CD4-positive, alpha-beta T cell treated with Interleukin-21 for 1 hour (primary cell): ENCODE results near the gene PTGR3.
A peak's percentile ranks its signal among the peaks of the same experiment; 100 is the strongest.

Source experiments
- DNase-seq: peaks from one replicate; pipeline ENCODE4 v3.0.0-alpha.2; 2020

Gene PTGR3

DNA sequence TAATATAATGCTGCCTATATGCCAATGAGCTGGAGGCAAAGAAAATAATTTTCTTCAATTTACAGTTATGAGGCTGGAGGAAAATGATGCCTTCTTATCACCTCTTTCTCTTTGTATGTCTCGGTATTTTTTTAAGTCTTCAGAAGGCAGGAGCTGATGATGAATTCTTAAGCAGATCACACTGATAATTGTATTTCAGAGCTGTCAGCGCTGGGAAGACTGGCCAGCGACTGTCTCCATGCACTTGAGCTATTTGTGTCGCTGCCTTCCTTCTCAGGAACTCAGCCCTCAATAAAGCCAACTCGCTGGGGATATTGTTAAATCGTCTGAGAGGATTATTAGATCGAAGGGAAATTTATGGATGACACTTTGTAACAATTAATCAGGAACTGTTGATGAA, 40.3 kb downstream of the PTGR3 start:
- no peak for DNase-seq

DNA sequence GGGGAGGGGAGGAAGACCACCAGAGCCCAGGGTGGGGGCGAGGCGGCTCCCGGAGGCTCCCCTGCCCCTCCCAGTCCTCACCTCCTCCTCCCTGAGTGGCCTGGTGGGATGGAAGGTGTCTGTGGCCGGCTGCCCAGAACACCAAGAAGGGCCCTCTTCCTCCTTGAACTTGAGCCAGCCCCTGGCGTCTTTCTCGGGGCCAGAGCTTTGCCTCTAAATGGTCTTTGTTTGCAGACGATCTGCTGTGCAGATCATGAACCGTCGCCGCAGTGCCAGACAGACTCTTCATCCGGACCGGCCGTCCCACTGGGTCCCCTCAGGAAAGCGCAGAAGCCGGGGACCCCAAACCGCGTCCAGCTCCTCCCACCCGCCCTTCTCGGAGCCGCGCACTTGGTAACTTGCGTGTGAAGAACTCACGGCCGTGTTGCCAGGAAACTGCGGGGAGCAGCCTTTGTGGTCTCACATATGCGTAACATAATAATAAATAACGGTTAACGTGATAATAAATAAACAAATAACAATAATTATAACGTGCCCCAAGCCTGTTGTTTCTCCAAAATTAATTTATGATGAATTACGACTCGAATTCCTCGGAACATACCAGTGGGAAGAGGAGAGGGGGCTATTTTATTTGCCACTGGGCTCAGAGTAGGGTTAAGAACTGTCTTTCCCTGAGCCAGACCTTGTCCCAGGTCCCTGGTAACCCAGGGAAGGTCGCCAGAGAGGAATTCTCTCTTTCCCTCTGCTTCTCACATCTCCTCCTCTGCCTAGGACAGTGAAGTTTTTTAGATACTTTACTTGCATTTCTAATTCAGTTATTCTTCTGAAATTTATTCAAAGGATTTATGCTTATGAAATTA, 41.0 kb downstream of the PTGR3 start:
- DNase-seq: no peak

GRCh38 chr18:75167137-75167536, 41.8 kb downstream of the PTGR3 start:
- no peak for DNase-seq

DNA sequence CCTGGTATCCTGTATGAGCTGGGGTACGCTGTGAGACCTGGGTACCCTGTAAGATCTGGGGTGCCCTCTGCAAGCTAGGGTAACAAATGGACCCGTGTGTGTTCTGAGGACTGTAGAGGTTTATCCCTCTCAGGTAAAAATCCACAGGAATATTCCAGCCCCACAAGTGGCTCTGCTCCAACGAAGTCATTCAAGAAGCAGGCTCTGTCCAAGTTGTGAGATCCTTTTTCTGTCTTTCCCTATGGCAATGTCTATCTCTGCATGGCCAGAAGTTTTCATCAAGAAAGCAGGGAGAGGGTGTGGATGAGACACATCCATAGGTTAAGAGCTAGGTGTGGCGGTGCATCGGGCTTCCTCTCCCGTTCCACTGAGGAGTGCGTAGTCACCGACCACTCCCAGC, 43.0 kb downstream of the PTGR3 start:
- DNase-seq: no peak

GRCh38 chr18:75164479-75164878, 44.5 kb downstream of the PTGR3 start:
- no peak for DNase-seq

DNA sequence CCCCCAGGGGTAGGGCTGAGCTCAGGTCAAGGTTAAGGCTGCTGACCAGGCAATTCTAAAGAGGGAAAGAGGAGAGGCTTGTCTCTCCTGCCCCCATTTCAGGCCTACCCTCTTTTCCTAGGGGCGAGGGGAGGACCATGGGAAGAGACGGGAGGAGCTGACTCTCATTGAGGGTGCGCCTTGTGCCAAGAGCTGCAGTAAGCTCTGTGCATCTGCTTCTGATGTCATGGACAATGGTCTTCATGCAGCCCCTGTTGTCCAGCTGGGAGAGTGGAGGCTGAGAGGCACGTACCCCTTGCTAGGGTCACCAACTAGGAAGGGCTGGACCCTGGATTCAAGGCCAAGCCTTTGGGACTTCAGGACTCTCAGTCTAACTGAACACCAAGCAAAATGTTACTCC, 45.2 kb downstream of the PTGR3 start:
- DNase-seq: no peak

- DNase-seq: no peak
These were observed 46.0 kb downstream of the PTGR3 start for GRCh38 chr18:75162978-75163377.

DNA sequence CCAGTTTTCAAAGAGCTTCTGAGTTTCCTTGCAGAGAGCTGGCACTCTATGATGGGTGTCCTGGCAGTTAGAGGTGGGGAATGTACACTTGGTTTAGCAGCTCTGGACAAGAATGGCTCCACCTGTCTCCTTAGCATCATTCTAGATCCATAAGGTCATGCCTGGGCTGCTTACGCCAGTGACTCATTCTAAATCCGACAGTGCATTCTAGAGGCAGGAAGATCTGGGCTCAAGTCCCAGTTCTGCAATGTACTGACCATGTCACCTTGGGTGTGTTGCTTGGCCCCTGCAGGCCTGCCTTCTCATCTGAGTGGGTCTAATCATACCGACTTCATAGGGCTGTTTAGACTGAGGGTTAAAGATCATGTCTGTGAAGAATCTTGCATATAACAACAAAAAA, 46.5 kb downstream of the PTGR3 start:
- no peak for DNase-seq

DNA sequence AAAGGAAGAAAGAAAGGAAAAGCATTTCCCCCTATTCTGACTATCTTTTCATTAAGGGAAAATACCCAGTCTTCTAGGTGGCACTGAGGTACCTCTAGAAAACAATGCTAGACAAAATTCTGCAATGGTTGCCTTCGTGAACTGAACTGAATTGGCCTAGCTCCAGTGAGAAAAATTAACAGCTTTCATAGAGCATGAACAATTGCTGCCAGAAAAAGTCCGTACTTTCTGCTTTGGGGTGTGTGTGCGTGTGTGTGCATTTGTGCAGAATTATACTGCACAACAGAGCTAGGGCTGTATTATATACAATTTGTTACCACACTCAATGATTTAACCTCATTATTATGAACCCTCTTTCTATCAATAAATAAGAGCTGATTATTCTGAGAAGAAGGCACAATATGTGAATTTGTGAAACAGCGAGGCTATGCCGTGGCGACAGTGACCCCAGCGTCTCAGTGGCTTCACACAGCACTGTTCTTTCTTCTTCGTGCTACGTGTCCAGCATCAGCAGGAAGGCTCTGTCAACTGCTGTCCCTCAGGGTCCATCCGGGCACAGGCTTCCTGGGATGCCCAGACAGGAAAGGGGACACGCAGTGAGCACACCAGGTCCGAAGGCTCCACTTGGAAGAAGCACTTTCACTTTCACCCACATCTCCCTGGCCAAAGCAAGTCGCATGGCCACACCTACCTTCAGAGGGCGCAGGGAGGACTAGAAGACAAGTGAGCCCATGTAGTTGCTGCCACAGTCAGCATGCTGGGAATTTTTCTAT, 47.5 kb downstream of the PTGR3 start:
- peak; percentile 38 for DNase-seq

GRCh38 chr18:75160364-75160763, 48.6 kb downstream of the PTGR3 start:
- DNase-seq: no peak

DNA sequence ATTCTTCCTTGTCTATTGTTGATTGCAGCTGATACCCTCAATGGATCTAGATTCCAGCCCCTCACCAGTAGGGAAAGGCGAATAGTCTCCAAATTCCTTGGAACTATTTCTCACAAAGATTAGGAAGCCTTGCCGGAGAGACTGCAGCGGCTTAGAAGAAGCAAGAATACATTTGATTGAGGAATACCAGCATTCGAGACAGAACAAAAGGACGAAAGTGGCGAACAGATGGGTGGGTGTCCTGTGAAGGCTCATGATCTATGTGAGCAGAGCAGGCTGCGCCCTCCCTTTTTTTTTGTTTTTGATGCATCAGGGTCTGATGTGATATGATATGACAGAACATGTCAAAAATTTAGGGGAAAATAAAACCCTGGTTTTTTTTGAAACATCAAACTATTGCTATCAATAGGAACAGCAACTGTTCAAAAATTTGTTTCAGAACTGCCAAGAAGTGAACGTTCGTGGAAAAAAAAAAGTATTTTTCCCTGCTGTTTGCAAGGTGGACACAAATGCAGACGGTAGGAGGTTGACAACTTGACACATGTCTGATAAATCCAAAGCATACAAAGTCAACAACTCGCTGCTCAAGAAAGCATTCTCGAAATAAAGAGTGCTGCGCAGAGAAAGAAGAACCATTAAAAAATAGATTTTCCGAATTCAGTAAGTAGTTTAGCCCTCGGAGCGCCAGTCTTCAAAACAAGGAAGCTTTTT, 49.1 kb downstream of the PTGR3 start:
- no peak for DNase-seq

GRCh38 chr18:75159238-75159518, 49.8 kb downstream of the PTGR3 start:
- DNase-seq: no peak
